ENCODE measurements around the gene GRK6. TPM values are rescaled to one million over a fixed set of nuclear protein-coding genes. Genes with fewer than 3 reads are reported as not detected.

GRK6 gene
- polyA plus RNA-seq, 1 of the 3 experiments (the other 2 are of a cell fraction) = 39.5 TPM

GRCh38 chr5:177434942-177435738, 8.7 kb downstream of the GRK6 start:
- Histone ChIP-seq H3K27ac (ENCODE audit: low read depth in 2 of 2, low read length in 1 of 2) (no peak overlapping the region), H3F3A (replicated peaks; ENCODE audit: insufficient read depth) (peaks cover 10% of the 10 kb centered on the region), H3K9ac (no peak overlapping the region), H3K9me2 (no peaks in the 10 kb centered on the region), H3K4me3 (ENCODE audit: low read depth in 2 of 2, low read length in 1 of 2) (no peak overlapping the region), H3K4me2 (no peak overlapping the region), H3K27me3 (ENCODE audit: insufficient read depth) (no peaks in the 10 kb centered on the region), H4K20me1 (ENCODE audit: insufficient read depth) (no peaks in the 10 kb centered on the region), H3K36me3 (replicated peaks in 1 of 2; ENCODE audit: control insufficient read depth in 1 of 2, insufficient read depth in 2 of 2, low read length in 1 of 2) (peaks cover 12 to 54% of the 10 kb centered on the region in 2 experiments), H3K9me3 (no peaks in the 10 kb centered on the region), H3K4me1 (ENCODE audit: control insufficient read depth in 1 of 2, insufficient read depth in 2 of 2, low read depth in 1 of 2, low read length in 1 of 2) (peaks cover 0 to 2% of the 10 kb centered on the region in 2 experiments; a peak in 1 of 4 replicates), H3K79me2 (ENCODE audit: insufficient read depth) (no peaks in the 10 kb centered on the region), H2AFZ (ENCODE audit: low read depth) (no peak overlapping the region)
- ChIA-PET POLR2A (no interaction called here), CTCF (interaction anchor here (2.8 to 3.8 kb wide), 2 partner anchors 31 kb away, joined by 15 to 21 read pairs; no protein-coding TSS in a partner anchor)
- 96% methylated on average over 13 of the region's 20 CpGs for WGBS (ENCODE audit: low lambda C conversion rate)
- DNase-seq = no peak
- TF ChIP-seq RXRA (IDR thresholded peaks at IDR 0.05; ENCODE audit: borderline replicate concordance, low read depth) = no peak
- TF ChIP-seq RCOR1 (IDR thresholded peaks at IDR 0.05; ENCODE audit: low read length) = no peak
- no peak for TF ChIP-seq MEF2A (IDR thresholded peaks at IDR 0.05; ENCODE audit: borderline replicate concordance, low read depth)
- TF ChIP-seq REST (IDR thresholded peaks at IDR 0.05; ENCODE audit: low read depth, low read length) = no peak
- TF ChIP-seq FOXJ3 (CRISPR knock-in tag; IDR thresholded peaks at IDR 0.05) = no peak
- no peak for TF ChIP-seq SIN3A (IDR thresholded peaks at IDR 0.05; ENCODE audit: borderline replicate concordance, low read depth, low read length)
- no peak for TF ChIP-seq USF1 (IDR thresholded peaks at IDR 0.05; ENCODE audit: borderline replicate concordance, low read depth)
- TF ChIP-seq CHD2 (IDR thresholded peaks at IDR 0.05; ENCODE audit: low read length, partially characterized antibody) = no peak
- no peak for TF ChIP-seq ZBTB33 (IDR thresholded peaks at IDR 0.05; ENCODE audit: borderline replicate concordance, low read depth)
